HG02623 (cell line): ENCODE data around the gene ANKRD6.

Source experiments
- ATAC-seq: cut with Tn5 transposase; IDR thresholded peaks from one replicate; pipeline ENCODE4 v1.9.1; 2021; ENCODE audit warnings: moderate library complexity; ENCODE audit not compliant: unreplicated experiment

Gene ANKRD6

GRCh38 chr6:89555806-89556205, 122.9 kb downstream of the ANKRD6 start:
- ATAC-seq: no peak

GRCh38 chr6:89559487-89559886, 126.5 kb downstream of the ANKRD6 start:
- ATAC-seq: no peak

GRCh38 chr6:89562093-89562973, 129.4 kb downstream of the ANKRD6 start:
- ATAC-seq: no peak

GRCh38 chr6:89563866-89564265, 130.9 kb downstream of the ANKRD6 start:
- ATAC-seq: no peak

- ATAC-seq: no peak
These were observed 131.9 kb downstream of the ANKRD6 start for GRCh38 chr6:89564752-89565427.

- no peak for ATAC-seq
These were observed 133.3 kb downstream of the ANKRD6 start for GRCh38 chr6:89566008-89566800.

- no peak for ATAC-seq
These were observed 134.1 kb downstream of the ANKRD6 start for GRCh38 chr6:89566930-89567629.

GRCh38 chr6:89567630-89568390, 134.9 kb downstream of the ANKRD6 start:
- no peak for ATAC-seq

GRCh38 chr6:89574910-89575561, 142.1 kb downstream of the ANKRD6 start:
- no peak for ATAC-seq

GRCh38 chr6:89575562-89575960, 142.6 kb downstream of the ANKRD6 start:
- no peak for ATAC-seq

- ATAC-seq: no peak
These were observed 148.2 kb downstream of the ANKRD6 start for GRCh38 chr6:89580997-89581666.

GRCh38 chr6:89581689-89582088, 148.7 kb downstream of the ANKRD6 start:
- no peak for ATAC-seq

GRCh38 chr6:89582669-89583325, 149.8 kb downstream of the ANKRD6 start:
- no peak for ATAC-seq

GRCh38 chr6:89583559-89583958, 150.6 kb downstream of the ANKRD6 start:
- ATAC-seq: no peak

- ATAC-seq: no peak
These were observed 151.6 kb downstream of the ANKRD6 start for GRCh38 chr6:89584539-89584938.

GRCh38 chr6:89585154-89585553, 152.2 kb downstream of the ANKRD6 start:
- ATAC-seq: no peak

- ATAC-seq: no peak
These were observed 156.5 kb downstream of the ANKRD6 start for GRCh38 chr6:89589297-89590025.

GRCh38 chr6:89590133-89590532, 157.2 kb downstream of the ANKRD6 start:
- ATAC-seq: no peak
